IMR-90 (cell line): Measurements from ENCODE around the gene POMT2. TPM values are rescaled to one million over a fixed set of nuclear protein-coding genes. Genes with fewer than 3 reads are reported as not detected.

ENCODE experiments used
- ATAC-seq: fragments of 200-7000 bp; cut with Tn5 transposase; 2 replicates; pipeline ENCODE4 v1.9.1; 2020; ENCODE audit warnings: low read depth, mild to moderate bottlenecking, moderate library complexity
- BruUV-seq: library from RNA; stranded (reverse); fragments of 400-500 nt; replicated peaks from 2 replicates; lab custom pipeline; 2021; lab: Mats Ljungman, UMichigan
- CTCF ChIA-PET: fragments of 300-600 bp; formaldehyde crosslinking; extraction: SDS; loops from one replicate; lab custom pipeline; 2021; ENCODE audit warnings: antibody characterized with exemption; lab: Yijun Ruan, JAX
- POLR2A ChIA-PET: fragments of 300-600 bp; sonication (Branson Sonifier 250); formaldehyde crosslinking; loops from one replicate; lab custom pipeline; 2022; ENCODE audit warnings: antibody characterized with exemption; ENCODE audit not compliant: unreplicated experiment; lab: Charles Lee
- DNase-seq: peaks from one replicate; pipeline ENCODE4 v3.0.0; 2013
- H2AFZ ChIP-seq: replicated peaks from 2 replicates; pipeline ENCODE3; 2013; ENCODE audit warnings: low read length, mild to moderate bottlenecking; ENCODE audit not compliant: poor library complexity
- H2AK5ac ChIP-seq: 2 replicates; pipeline ENCODE4 v1.6.1; 2013; ENCODE audit warnings: low read depth, low read length, inconsistent platforms
- H2AK9ac ChIP-seq: replicated peaks from 2 replicates; pipeline ENCODE3; 2013; ENCODE audit warnings: mild to moderate bottlenecking, low read depth, low read length, moderate library complexity; ENCODE audit not compliant: poor library complexity
- H2BK120ac ChIP-seq: 2 replicates; pipeline ENCODE4 v1.6.1; 2013; ENCODE audit warnings: low read depth, low read length, inconsistent platforms
- H2BK15ac ChIP-seq: 3 replicates; pipeline ENCODE4 v1.6.1; 2013; ENCODE audit warnings: low read depth, low read length, inconsistent platforms
- H2BK20ac ChIP-seq: 2 replicates; pipeline ENCODE4 v1.6.1; 2013; ENCODE audit warnings: low read depth, mild to moderate bottlenecking, inconsistent platforms, low read length, moderate library complexity
- H2BK5ac ChIP-seq: 2 replicates; pipeline ENCODE4 v1.6.1; 2013; ENCODE audit warnings: mild to moderate bottlenecking, low read depth, low read length, inconsistent platforms; ENCODE audit not compliant: poor library complexity, severe bottlenecking
- H3K14ac ChIP-seq: replicated peaks from 2 replicates; pipeline ENCODE4 v1.6.1; 2013; ENCODE audit warnings: low read depth, low read length, inconsistent platforms
- H3K18ac ChIP-seq: 2 replicates; pipeline ENCODE4 v1.6.1; 2013; ENCODE audit warnings: low read depth, low read length, control low read depth
- H3K23ac ChIP-seq: 2 replicates; pipeline ENCODE4 v1.6.1; 2013; ENCODE audit warnings: low read depth, low read length, inconsistent platforms
- H3K27ac ChIP-seq: 2 replicates; pipeline ENCODE4 v1.5.1; 2013; ENCODE audit warnings: mild to moderate bottlenecking, control low read depth, low read length; ENCODE audit not compliant: insufficient read depth
- H3K27me3 ChIP-seq: 2 replicates; pipeline ENCODE4 v1.6.1; 2013; ENCODE audit warnings: low read length; ENCODE audit not compliant: control insufficient read depth, insufficient read depth
- H3K36me3 ChIP-seq: 2 replicates; pipeline ENCODE4 v1.6.1; 2013; ENCODE audit warnings: low read length, mixed read lengths; ENCODE audit not compliant: control insufficient read depth, insufficient read depth
- H3K4ac ChIP-seq: 2 replicates; pipeline ENCODE4 v1.6.1; 2013; ENCODE audit warnings: low read depth, low read length, inconsistent platforms
- H3K4me1 ChIP-seq: 2 replicates; pipeline ENCODE4 v1.6.1; 2013; ENCODE audit warnings: low read length, mixed read lengths; ENCODE audit not compliant: control insufficient read depth, insufficient read depth
- H3K4me2 ChIP-seq: 2 replicates; pipeline ENCODE4 v1.6.1; 2013; ENCODE audit warnings: low read depth, mild to moderate bottlenecking, control low read depth, low read length, moderate library complexity
- H3K4me3 ChIP-seq: 2 replicates; pipeline ENCODE4 v1.5.1; 2013; ENCODE audit warnings: low read depth, mild to moderate bottlenecking, control low read depth, low read length, moderate library complexity; ENCODE audit not compliant: insufficient read depth
- H3K56ac ChIP-seq: 2 replicates; pipeline ENCODE4 v1.6.1; 2013; ENCODE audit warnings: low read length, inconsistent platforms; ENCODE audit not compliant: insufficient read depth; ENCODE audit errors: extremely low read depth
- H3K79me1 ChIP-seq, 2 experiments: 2 replicates each; pipeline ENCODE4 v1.6.1; 2013; ENCODE audit warnings: low read length in 2 of 2, inconsistent platforms in 1 of 2, low read depth in 1 of 2
- H3K9ac ChIP-seq: 2 replicates; pipeline ENCODE4 v1.6.1; 2013; ENCODE audit warnings: low read depth, low read length, control low read depth
- H3K9me1 ChIP-seq: 2 replicates; pipeline ENCODE4 v1.6.1; 2013; ENCODE audit warnings: low read length, inconsistent platforms; ENCODE audit not compliant: insufficient read depth
- H3K9me3 ChIP-seq: 2 replicates; pipeline ENCODE4 v1.6.1; 2013; ENCODE audit warnings: low read length; ENCODE audit not compliant: control insufficient read depth, insufficient read depth
- H4K20me1 ChIP-seq: 2 replicates; pipeline ENCODE4 v1.6.1; 2013; ENCODE audit warnings: low read length, inconsistent platforms; ENCODE audit not compliant: insufficient read depth
- H4K5ac ChIP-seq: 2 replicates; pipeline ENCODE4 v1.6.1; 2013; ENCODE audit warnings: mild to moderate bottlenecking, low read depth, low read length, control low read depth
- H4K8ac ChIP-seq, 2 experiments: 2 replicates each; pipeline ENCODE4 v1.6.1; 2013; ENCODE audit warnings: low read depth in 2 of 2, low read length in 2 of 2, control low read depth in 1 of 2, inconsistent platforms in 1 of 2
- H4K91ac ChIP-seq: 2 replicates; pipeline ENCODE4 v1.6.1; 2013; ENCODE audit warnings: low read depth, low read length, inconsistent platforms; ENCODE audit not compliant: insufficient read depth
- CEBPB ChIP-seq: IDR thresholded peaks from 2 replicates; pipeline ENCODE4 v1.6.1; 2012; ENCODE audit warnings: low read depth, low read length, improper control_type of control experiment
- CHD1 ChIP-seq: IDR thresholded peaks from 2 replicates; pipeline ENCODE4 v1.6.1; 2012; ENCODE audit warnings: low read depth, low read length, improper control_type of control experiment
- MAZ ChIP-seq: IDR thresholded peaks from 2 replicates; pipeline ENCODE4 v1.6.1; 2012; ENCODE audit warnings: low read depth, mild to moderate bottlenecking, low read length, improper control_type of control experiment, moderate library complexity, borderline replicate concordance
- MXI1 ChIP-seq: IDR thresholded peaks from 2 replicates; pipeline ENCODE4 v1.6.1; 2012; ENCODE audit warnings: low read depth, mild to moderate bottlenecking, low read length, moderate library complexity, borderline replicate concordance
- NFE2L2 ChIP-seq: fragments of 150-350 bp; IDR thresholded peaks from 2 replicates; pipeline ENCODE4 v1.6.1; 2016; ENCODE audit warnings: low read depth, mild to moderate bottlenecking, low read length
- POLR2A ChIP-seq: IDR thresholded peaks from 2 replicates; pipeline ENCODE4 v1.6.1; 2012; ENCODE audit warnings: mild to moderate bottlenecking, low read depth, low read length
- RAD21 ChIP-seq: IDR thresholded peaks from 2 replicates; pipeline ENCODE4 v1.6.1; 2012; ENCODE audit warnings: low read length, improper control_type of control experiment
- RCOR1 ChIP-seq: IDR thresholded peaks from 2 replicates; pipeline ENCODE4 v1.6.1; 2012; ENCODE audit warnings: mild to moderate bottlenecking, low read length, improper control_type of control experiment; ENCODE audit not compliant: insufficient replicate concordance
- RFX5 ChIP-seq: IDR thresholded peaks from 2 replicates; pipeline ENCODE4 v1.8.0; 2012; ENCODE audit warnings: low read depth, mild to moderate bottlenecking, low read length, moderate library complexity
- SMC3 ChIP-seq: fragments of 150-350 bp; IDR thresholded peaks from 2 replicates; pipeline ENCODE4 v1.6.1; 2016; ENCODE audit warnings: low read depth, mild to moderate bottlenecking, antibody characterized with exemption, low read length, moderate library complexity
- whole genome bisulfite sequencing, 2 experiments: methylation state at CpG; one replicate each; pipeline versions ENCODE4 v1.1.5 to v1.1.7; 2013; ENCODE audit warnings: missing lambda C conversion rate in 2 of 2; ENCODE audit not compliant: insufficient read length in 1 of 2; ENCODE audit errors: extremely low coverage in 2 of 2; 5-methylcytosine and 5-hydroxymethylcytosine counted together
- dilution Hi-C: fragments of 300-500 bp; cut with HindIII; formaldehyde crosslinking; loops from one replicate; pipeline ENCODE4 v1.14.3; 2018; ENCODE audit warnings: low sequenced_read_pairs; ENCODE audit not compliant: unreplicated experiment
- in situ Hi-C: fragments of 300-500 bp; cut with MboI; formaldehyde crosslinking; loops from 3 replicates; pipeline ENCODE4 v1.14.3; 2019; ENCODE audit warnings: low sequenced_read_pairs, inconsistent platforms, mixed read lengths
- intact Hi-C: fragments of 100-400 bp; cut with micrococcal nuclease; formaldehyde crosslinking; loops from 2 replicates; pipeline ENCODE4 v1.10.0; 2022
- polyA plus RNA-seq, 3 experiments: library from polyadenylated mRNA; depleted of rRNA; stranded (reverse); fragments of >200 nt; gene quantifications; 2 replicates each; pipeline ENCODE4 v1.2.3, GENCODE V29; 2012; ENCODE audit warnings: low replicate concordance in 1 of 3
- total RNA-seq: library from RNA; depleted of rRNA; stranded (reverse); fragments of >200 nt; gene quantifications from 2 replicates; pipeline ENCODE4 v1.2.3, GENCODE V29; 2012
- TF ChIP-seq, protein P1 (sequence below): fragments of 150-350 bp; IDR thresholded peaks from 2 replicates; pipeline ENCODE4 v1.6.1; 2016; ENCODE audit warnings: low read depth, mild to moderate bottlenecking, low read length, moderate library complexity, borderline replicate concordance
- TF ChIP-seq, protein P2 (sequence below): conservative IDR thresholded peaks from 2 replicates; pipeline ENCODE4 v1.5.1; 2012; ENCODE audit warnings: mild to moderate bottlenecking, low read depth, low read length, improper control_type of control experiment

The POMT2 gene
- total and polyA plus RNA-seq, 2 of the 4 experiments (the other 2 are of a cell fraction) = 6.5 to 13.0 TPM

DNA sequence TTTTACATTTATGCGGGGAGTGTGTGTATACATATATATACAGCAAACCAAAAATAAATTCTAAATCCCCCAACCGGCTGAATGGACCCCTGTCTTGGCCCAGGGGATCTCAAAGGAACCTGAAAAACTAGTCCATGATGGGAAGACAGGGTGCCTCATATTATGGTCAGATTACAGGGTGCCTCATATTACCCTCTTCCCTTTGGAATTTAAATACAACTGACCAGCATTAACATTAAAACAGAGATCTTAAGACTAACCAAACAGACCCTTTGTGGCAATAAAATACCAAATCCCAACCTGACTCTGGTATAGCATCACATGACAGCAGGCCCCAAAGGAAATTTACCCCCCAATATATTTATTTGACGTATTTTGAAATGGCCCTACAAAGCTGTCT lies 17.2 kb upstream of the POMT2 start:
- POLR2A ChIA-PET = no interaction called here
- CTCF ChIA-PET = interaction anchor here (1.0 kb wide), 1 partner anchor 22 kb away, joined by 3 read pairs; no protein-coding TSS in a partner anchor
- Histone ChIP-seq H3K79me1 (no peaks in the 10 kb centered on the region), H2BK15ac (no peak overlapping the region), H2BK120ac (no peak overlapping the region), H3K23ac (no peak overlapping the region), H2AK5ac (no peak overlapping the region), H4K8ac (no peak overlapping the region), H3K14ac (no peak overlapping the region), H3K9me3 (no peaks in the 10 kb centered on the region), H3K4me2 (no peak overlapping the region), H3K9me1 (0 out of 2 replicates have a peak, but pooled peaks cover 4% of the 10 kb centered on the region), H3K27ac (no peak overlapping the region), H3K36me3 (peaks cover 8% of the 10 kb centered on the region), H3K4me3 (no peak overlapping the region), H3K56ac (no peak overlapping the region), H4K20me1 (no peaks in the 10 kb centered on the region), H3K4ac (no peak overlapping the region), H3K27me3 (no peaks in the 10 kb centered on the region), H4K91ac (no peak overlapping the region), H2BK20ac (no peak overlapping the region), H4K5ac (no peak overlapping the region), H3K4me1 (peaks cover 4% of the 10 kb centered on the region; the same call in 1 of the 2 replicates), H2AK9ac (no peak overlapping the region), H3K18ac (no peak overlapping the region), H2AFZ (no peak overlapping the region), H3K9ac (no peak overlapping the region), H2BK5ac (no peak overlapping the region)
- intact Hi-C loops = no loop called here
- in situ Hi-C loops = no loop called here
- DNase-seq = no peak
- TF ChIP-seq RFX5 (no peak), MXI1 (no peak), SMC3 (no peak), MAZ (no peak), NFE2L2 (no peak), CHD1 (no peak), RCOR1 (no peak), CEBPB (no peak), POLR2A (no peak), RAD21 (no peak)
- TF ChIP-seq, protein P1, sequence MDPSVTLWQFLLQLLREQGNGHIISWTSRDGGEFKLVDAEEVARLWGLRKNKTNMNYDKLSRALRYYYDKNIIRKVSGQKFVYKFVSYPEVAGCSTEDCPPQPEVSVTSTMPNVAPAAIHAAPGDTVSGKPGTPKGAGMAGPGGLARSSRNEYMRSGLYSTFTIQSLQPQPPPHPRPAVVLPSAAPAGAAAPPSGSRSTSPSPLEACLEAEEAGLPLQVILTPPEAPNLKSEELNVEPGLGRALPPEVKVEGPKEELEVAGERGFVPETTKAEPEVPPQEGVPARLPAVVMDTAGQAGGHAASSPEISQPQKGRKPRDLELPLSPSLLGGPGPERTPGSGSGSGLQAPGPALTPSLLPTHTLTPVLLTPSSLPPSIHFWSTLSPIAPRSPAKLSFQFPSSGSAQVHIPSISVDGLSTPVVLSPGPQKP = no peak
- TF ChIP-seq, protein P2, sequence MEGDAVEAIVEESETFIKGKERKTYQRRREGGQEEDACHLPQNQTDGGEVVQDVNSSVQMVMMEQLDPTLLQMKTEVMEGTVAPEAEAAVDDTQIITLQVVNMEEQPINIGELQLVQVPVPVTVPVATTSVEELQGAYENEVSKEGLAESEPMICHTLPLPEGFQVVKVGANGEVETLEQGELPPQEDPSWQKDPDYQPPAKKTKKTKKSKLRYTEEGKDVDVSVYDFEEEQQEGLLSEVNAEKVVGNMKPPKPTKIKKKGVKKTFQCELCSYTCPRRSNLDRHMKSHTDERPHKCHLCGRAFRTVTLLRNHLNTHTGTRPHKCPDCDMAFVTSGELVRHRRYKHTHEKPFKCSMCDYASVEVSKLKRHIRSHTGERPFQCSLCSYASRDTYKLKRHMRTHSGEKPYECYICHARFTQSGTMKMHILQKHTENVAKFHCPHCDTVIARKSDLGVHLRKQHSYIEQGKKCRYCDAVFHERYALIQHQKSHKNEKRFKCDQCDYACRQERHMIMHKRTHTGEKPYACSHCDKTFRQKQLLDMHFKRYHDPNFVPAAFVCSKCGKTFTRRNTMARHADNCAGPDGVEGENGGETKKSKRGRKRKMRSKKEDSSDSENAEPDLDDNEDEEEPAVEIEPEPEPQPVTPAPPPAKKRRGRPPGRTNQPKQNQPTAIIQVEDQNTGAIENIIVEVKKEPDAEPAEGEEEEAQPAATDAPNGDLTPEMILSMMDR = no peak
- no TSS peak for BruUV-seq
- ATAC-seq = no peak
- WGBS, 2 experiments = no CpG with 5 or more reads among the region's 3 CpGs
- dilution Hi-C loops = no loop called here
